ENCODE results near the gene TRPM4.
"Not testable (repeated sequence)": the region's sequence is repeated elsewhere in the genome, so short reads cannot be mapped to it uniquely, and the experiment has no call there.

Gene TRPM4

GRCh38 chr19:49173198-49173597 is 15.6 kb downstream of the TRPM4 start:
- no peak for TF ChIP-seq CTCF (IDR thresholded peaks at IDR 0.05)
- no peaks in the 10 kb centered on the region for H3K27me3 ChIP-seq (ENCODE audit: control insufficient read depth, insufficient read depth, low read length)
- no peaks in the 10 kb centered on the region for H3K79me2 ChIP-seq
- no peaks in the 10 kb centered on the region for H3K9me3 ChIP-seq (ENCODE audit: control insufficient read depth, low read length)
- no peaks in the 10 kb centered on the region for H3K36me3 ChIP-seq (ENCODE audit: control insufficient read depth, insufficient read depth, low read length)
- no peak overlapping the region for H3K9ac ChIP-seq
- H3K4me3 ChIP-seq (ENCODE audit: low read depth, low read length) = no peak overlapping the region
- H3K4me2 ChIP-seq (ENCODE audit: low read length) = no peak overlapping the region
- no peak overlapping the region for H3K27ac ChIP-seq
- no peaks in the 10 kb centered on the region for H3K4me1 ChIP-seq
- no peak overlapping the region for H2AFZ ChIP-seq

GRCh38 chr19:49180659-49181058 is 23.1 kb downstream of the TRPM4 start:
- Histone ChIP-seq H3K4me2 (ENCODE audit: low read length) (no peak overlapping the region), H3K79me2 (no peaks in the 10 kb centered on the region), H3K27me3 (ENCODE audit: control insufficient read depth, insufficient read depth, low read length) (no peaks in the 10 kb centered on the region), H3K36me3 (ENCODE audit: control insufficient read depth, insufficient read depth, low read length) (no peaks in the 10 kb centered on the region), H3K9ac (no peak overlapping the region), H3K4me1 (no peaks in the 10 kb centered on the region), H2AFZ (no peak overlapping the region), H3K4me3 (ENCODE audit: low read depth, low read length) (no peak overlapping the region), H3K27ac (no peak overlapping the region), H3K9me3 (ENCODE audit: control insufficient read depth, low read length) (no peaks in the 10 kb centered on the region)
- TF ChIP-seq CTCF (IDR thresholded peaks at IDR 0.05) = no peak

- not testable (repeated sequence) for H3K4me3 ChIP-seq (ENCODE audit: low read depth, low read length); H3K9ac ChIP-seq; H3K9me3 ChIP-seq (ENCODE audit: control insufficient read depth, low read length); H3K27ac ChIP-seq; H2AFZ ChIP-seq; H3K4me1 ChIP-seq; H3K79me2 ChIP-seq; H3K27me3 ChIP-seq (ENCODE audit: control insufficient read depth, insufficient read depth, low read length); H3K36me3 ChIP-seq (ENCODE audit: control insufficient read depth, insufficient read depth, low read length); H3K4me2 ChIP-seq (ENCODE audit: low read length)
Observed at GRCh38 chr19:49182010-49182847, 24.6 kb downstream of the TRPM4 start.

- Histone ChIP-seq H3K9me3 (ENCODE audit: control insufficient read depth, low read length) (no peaks in the 10 kb centered on the region), H3K27me3 (ENCODE audit: control insufficient read depth, insufficient read depth, low read length) (no peaks in the 10 kb centered on the region), H3K9ac (no peak overlapping the region), H3K27ac (no peak overlapping the region), H2AFZ (no peak overlapping the region), H3K36me3 (ENCODE audit: control insufficient read depth, insufficient read depth, low read length) (no peaks in the 10 kb centered on the region), H3K4me2 (ENCODE audit: low read length) (no peak overlapping the region), H3K4me3 (ENCODE audit: low read depth, low read length) (no peak overlapping the region), H3K79me2 (no peaks in the 10 kb centered on the region), H3K4me1 (no peaks in the 10 kb centered on the region)
- TF ChIP-seq CTCF (IDR thresholded peaks at IDR 0.05) = no peak
Observed at GRCh38 chr19:49182848-49183375, 25.3 kb downstream of the TRPM4 start.

- no peak for TF ChIP-seq CTCF (IDR thresholded peaks at IDR 0.05)
- no peak overlapping the region for H3K9ac ChIP-seq
- no peaks in the 10 kb centered on the region for H3K4me1 ChIP-seq
- H3K27me3 ChIP-seq (ENCODE audit: control insufficient read depth, insufficient read depth, low read length) = no peaks in the 10 kb centered on the region
- no peak overlapping the region for H2AFZ ChIP-seq
- no peaks in the 10 kb centered on the region for H3K36me3 ChIP-seq (ENCODE audit: control insufficient read depth, insufficient read depth, low read length)
- H3K4me2 ChIP-seq (ENCODE audit: low read length) = no peak overlapping the region
- H3K4me3 ChIP-seq (ENCODE audit: low read depth, low read length) = no peak overlapping the region
- H3K79me2 ChIP-seq = no peaks in the 10 kb centered on the region
- no peak overlapping the region for H3K27ac ChIP-seq
- H3K9me3 ChIP-seq (ENCODE audit: control insufficient read depth, low read length) = no peaks in the 10 kb centered on the region
Observed at GRCh38 chr19:49186108-49186507, 28.5 kb downstream of the TRPM4 start.
